HG03521 (cell line): ENCODE measurements around the gene CYP2A6.
"Not testable (repeated sequence)": the region's sequence is repeated elsewhere in the genome, so short reads cannot be mapped to it uniquely, and the experiment has no call there.

ENCODE experiments used
- ATAC-seq: cut with Tn5 transposase; IDR thresholded peaks from one replicate; pipeline ENCODE4 v1.9.1; 2021; ENCODE audit warnings: mild to moderate bottlenecking, moderate library complexity; ENCODE audit not compliant: unreplicated experiment

CYP2A6 gene, protein sequence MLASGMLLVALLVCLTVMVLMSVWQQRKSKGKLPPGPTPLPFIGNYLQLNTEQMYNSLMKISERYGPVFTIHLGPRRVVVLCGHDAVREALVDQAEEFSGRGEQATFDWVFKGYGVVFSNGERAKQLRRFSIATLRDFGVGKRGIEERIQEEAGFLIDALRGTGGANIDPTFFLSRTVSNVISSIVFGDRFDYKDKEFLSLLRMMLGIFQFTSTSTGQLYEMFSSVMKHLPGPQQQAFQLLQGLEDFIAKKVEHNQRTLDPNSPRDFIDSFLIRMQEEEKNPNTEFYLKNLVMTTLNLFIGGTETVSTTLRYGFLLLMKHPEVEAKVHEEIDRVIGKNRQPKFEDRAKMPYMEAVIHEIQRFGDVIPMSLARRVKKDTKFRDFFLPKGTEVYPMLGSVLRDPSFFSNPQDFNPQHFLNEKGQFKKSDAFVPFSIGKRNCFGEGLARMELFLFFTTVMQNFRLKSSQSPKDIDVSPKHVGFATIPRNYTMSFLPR

DNA sequence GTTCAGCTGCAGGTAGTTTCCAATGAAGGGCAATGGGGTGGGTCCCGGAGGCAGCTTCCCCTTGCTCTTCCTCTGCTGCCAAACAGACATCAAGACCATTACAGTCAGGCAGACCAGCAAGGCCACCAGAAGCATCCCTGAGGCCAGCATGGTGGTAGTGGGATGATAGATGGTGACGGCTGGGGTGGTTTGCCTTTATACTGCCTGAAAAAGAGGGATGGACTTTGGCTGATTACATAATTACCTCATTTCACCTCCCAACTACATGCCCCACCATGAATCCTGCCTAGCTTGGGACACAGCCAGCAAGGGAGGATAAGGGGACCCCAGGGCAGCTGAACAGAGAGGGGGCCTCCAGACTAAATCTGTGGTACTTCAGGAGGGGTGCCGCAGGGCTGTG lies at the start of gene CYP2A6:
Gene CYP2A6, minus strand, starts transcription at position 171 of the 400 bp plus-strand sequence. Its CDS starts 21 bp downstream, at position 150.
- ATAC-seq, result not testable (repeated sequence)

DNA sequence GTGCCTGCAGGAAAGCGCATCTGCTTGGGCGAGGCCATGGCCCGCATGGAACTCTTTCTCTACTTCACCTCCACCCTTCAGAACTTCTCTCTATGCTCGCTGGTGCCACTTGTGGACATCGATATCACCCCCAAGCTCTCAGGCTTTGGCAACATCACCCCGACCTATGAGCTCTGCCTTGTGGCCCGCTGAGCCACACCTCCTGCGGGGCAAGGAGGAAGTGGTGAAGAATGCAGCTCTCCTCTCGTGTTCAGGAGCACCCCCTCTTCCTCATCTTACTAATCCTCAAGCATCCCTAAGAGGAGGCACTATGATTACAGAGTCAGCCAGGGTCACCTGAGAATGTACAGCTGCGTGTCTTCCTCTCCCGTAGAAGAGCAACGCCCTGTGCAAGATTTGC lies 49.7 kb upstream of the CYP2A6 start:
- ATAC-seq, result not testable (repeated sequence)

DNA sequence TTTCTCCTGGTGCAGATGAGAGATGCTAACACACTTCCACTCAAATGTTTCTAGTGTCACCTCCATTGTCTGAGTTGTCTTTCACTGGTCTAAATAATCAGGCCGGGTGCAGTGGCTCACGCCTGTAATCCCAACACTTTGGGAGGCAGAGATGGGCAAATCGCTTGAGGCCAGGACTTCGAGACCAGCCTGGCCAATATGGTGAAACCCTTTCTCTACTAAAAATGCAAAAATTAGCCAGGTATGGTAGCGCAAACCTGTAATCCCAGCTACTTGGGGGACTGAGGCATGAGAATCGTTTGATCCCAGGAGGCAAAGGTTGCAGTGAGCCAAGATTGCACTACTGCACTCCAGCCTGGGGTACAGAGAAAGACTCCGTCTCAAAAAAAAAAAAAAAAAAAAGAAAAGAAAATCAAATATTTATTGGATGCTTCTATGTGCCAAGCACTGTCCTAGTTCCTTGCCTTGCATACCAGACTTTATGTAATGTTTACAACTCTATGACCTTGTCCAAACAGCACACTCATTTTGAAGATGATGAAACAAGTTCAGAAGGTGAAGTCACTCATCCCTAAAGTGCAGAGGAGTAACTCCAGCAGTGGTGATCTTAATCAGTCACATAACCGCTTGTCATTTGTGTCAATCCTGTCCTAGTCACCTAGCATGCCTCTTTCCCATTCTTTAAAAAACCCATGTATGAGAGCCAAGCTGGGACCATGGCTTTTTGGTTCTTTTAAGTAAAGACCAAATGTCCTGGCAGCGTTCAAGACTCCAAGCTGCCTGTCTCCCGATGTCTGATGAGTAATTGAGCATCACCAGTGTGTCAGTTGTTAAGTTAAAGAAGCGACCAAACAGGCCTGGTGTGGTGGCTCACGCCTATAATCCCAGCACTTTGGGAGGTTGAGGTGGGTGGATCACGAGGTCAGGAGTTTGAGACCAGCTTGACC lies 46.9 kb upstream of the CYP2A6 start:
- not testable (repeated sequence) for ATAC-seq

DNA sequence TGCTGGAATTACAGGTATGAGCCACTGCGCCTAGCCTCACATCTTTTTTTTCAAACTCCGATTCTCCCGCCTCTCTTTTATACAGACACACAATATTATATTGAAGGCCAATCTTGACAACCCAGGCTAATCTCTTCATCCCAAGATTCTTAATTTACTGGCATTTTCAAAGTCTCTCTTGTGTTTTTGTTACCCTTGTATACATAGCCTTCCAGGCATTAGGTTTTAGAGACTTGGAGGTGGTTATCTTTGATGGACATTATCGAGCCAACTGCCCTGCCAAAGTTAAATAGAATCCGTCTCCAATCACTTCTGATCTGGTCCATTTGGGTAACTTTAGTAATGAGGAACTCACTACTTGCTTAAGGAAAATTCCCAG lies 46.2 kb upstream of the CYP2A6 start:
- ATAC-seq, result no peak

DNA sequence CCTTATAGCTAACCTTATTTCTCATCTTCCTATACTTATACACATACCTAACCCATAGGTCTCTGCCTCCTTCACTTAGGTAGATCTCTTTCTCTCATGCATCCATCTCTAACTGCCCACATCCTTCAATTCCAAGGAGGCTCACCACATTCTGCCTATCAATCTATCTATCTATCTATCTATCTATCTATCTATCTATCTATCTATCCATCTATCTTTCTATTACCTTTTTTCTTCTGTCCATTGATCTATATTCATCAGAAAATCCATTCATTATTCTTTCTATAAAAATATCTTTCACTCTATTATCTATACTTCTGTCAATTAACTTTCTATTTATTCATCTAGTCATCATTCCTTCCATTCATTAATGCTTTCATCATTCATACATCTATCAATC lies 42.9 kb upstream of the CYP2A6 start:
- ATAC-seq, result no peak

DNA sequence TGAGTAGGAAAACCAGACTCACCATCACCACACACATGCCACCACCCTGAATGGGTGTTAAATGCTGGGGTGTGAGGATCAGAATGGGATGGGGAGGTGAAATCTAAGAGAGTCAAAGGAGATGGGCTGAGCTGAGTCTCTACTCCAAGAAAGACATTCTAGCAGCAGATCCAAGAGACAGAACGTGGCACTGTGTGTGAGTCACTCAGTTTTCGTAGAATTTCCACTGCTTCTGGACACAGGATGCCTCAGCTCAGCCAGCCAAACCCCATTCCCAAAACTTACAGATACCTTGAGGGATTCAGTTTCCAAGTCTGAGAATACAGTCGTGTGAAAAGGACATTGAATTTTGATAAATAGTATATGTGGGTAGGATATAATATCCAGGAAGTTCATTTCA lies 39.1 kb upstream of the CYP2A6 start:
- no peak for ATAC-seq

DNA sequence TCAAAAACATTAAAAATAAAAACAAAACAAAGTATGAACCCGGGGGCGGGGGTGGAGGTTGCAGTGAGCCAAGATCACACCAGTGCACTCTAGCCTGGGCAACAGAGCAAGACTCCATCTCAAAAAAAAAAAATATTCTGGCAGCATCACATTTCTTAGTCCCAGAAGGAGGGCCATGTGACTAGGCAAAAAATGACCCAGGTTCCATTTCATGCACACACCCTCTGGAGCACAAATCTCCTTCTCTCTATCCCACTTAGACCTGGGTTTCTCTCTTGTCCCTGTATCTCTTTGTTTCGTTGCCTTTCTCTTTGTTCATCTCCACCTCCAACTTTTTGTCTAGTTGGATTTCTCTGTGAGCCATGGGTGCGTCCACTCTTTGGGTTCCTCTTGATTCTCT lies 37.9 kb upstream of the CYP2A6 start:
- ATAC-seq, result no peak

DNA sequence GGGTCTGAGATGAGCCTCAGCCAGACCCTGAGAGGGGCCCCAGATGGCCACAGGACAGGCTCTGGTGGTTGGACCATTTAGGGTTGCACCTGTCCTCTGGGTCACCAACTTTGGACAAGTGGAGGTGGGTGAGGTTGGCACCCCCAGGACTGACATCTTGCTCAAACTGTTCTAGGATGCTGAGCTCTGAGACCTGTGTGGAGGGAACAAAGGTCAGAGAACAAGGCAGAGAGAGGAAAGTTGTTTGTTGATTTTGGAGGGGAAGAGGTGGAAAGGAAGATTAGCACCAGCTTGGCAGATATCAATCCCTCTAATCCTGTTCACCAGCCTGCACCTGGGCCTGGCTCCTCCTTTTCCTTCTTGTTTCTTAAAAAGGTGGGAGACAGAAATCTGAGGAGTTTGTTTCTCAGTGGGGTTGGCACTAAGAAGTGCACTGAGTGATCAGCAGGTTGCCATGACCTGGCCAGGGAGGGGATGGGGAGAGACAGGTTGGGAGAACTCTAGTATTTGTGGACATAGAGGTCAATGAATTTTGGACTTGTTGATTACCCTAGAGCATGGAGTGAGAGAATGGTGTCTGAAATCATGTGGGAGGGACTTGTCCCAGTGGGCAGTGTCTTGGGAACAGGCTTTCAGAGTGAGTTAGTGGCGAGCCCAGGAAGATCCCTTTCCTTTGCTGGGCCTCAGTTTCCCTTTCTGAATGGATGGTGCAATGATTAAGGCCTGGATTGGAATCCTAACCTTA lies 34.1 kb upstream of the CYP2A6 start:
- not testable (repeated sequence) for ATAC-seq

DNA sequence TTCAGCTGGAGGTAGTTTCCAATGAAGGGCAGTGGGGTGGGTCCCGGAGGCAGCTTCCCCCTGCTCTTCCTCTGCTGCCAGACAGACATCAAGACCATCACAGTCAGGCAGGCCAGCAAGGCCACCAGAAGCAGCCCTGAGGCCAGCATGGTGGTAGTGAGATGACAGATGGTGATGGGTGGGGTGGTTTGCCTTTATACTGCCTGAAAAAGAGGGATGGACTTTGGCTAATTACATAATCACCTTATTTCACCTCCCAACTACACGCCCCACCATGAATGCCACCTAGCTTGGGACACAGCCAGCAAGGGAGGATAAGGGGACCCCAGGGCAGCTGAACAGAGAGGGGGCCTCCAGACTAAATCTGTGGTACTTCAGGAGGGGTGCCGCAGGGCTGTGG lies 31.8 kb upstream of the CYP2A6 start, which contains the start of gene CYP2A7:
Gene CYP2A7, minus strand, starts transcription at position 170 of the 400 bp plus-strand sequence. Its CDS starts 21 bp downstream, at position 149.
- ATAC-seq, result not testable (repeated sequence)

DNA sequence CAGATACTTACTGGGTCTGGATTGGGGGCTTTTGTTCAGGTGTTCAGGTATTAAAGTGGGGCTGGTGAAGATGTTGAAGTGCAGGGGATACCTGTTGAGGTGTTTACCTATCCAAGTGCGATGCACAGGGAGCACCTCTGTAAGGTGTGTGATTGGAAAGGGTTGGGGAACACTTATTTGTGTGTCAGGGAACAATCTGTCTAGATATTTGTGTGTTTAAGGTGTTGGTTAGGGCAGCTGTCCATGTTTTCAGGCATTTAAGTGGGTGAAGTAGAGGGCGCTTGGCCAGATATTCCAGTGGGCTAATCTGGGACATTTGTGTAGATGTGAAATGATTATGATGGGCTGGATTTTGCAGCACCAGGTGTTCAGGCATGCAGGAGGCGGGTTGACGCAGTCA lies 29.1 kb upstream of the CYP2A6 start:
- not testable (repeated sequence) for ATAC-seq

DNA sequence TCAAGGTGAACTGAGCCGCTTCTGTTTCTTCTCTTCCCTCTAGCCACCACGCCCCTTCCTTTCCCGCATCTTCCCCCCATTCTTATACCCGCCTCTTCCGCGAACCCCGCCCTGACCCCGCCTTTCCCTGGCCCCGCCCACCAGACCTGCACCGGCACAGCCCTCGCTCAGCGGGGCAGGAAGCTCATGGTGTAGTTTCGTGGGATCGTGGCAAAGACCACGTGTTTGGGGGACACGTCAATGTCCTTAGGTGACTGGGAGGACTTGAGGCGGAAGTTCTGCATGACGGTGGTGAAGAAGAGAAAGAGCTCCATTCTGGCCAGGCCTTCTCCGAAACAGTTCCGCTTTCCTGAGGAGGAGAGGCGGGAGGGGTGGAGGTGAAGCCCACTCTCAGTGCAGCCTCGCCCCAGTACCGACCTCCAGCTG lies 25.3 kb upstream of the CYP2A6 start:
- not testable (repeated sequence) for ATAC-seq

DNA sequence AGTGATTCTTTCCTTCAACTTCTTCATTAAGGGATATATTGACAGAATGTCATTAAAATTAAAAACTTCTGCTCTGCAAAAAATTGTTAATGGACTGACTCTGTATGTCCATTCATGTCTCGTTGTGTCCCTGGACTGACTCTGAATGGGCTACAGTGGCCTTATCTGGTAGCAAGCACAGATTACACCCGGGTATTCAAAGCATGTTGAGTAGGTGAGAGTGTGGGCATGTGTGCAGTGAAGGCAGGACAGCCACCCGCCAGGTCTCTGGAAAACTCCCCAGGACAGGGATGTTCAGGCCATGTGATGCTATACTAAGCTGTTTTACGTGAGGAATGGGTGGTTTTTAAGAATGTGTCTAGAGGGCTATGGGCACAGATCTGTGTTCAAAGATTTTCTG lies 24.6 kb upstream of the CYP2A6 start:
- not testable (repeated sequence) for ATAC-seq

DNA sequence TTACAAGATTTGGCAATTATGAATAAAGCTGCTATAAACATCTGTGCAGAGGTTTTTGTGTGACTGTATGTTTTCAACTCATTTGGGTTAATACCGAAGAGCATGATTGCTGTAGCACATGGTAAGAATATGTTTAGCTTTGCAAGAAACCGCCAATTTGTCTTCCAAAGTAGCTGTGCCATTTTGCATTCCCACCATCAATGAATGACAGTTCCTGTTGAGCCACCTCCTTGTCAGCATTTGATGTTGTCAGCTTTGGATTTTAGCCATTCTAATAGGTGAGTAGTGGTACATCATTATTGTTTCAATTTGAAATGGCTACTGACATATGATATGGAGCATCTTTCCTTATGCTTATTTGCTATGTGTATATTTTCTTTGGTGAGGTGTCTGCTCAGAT lies 23.6 kb upstream of the CYP2A6 start:
- not testable (repeated sequence) for ATAC-seq

DNA sequence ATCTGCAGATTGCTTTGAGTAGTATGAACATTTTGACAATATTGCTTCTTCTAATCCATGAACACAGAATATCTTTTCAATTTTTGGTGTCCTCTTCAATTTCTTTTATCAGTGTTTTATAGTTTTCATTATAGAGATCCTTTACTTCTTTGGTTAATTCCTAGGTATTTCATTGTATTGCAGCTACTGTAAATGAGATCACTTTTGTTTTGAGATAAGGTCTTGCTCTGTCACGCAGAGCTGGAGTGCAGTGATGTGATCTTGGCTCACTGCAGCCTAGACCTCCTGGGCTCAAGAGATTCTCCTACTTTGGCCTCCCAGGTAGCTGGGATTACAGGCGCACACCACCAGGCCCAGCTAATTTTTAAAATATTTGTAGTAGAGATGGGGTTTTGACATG lies 22.0 kb upstream of the CYP2A6 start:
- ATAC-seq, result no peak

DNA sequence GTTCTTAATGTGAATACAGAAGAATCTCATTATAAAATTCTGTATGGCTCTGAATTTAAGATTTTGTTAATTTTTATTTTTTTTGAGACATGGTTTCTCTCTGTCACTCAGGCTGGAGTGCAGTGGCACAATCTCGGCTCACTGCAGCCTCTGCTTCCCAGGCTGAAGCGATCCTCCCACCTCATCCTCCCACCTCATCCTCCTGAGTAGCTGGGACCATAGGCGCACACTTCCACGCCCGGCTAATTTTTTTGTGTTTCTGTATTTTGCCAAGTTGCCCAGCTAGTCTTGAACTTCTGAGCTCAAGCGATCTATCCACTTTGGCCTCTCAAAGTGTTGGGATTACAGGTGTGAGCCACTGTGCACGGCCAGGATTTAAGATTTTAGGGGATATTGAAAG lies 17.5 kb upstream of the CYP2A6 start:
- ATAC-seq, result no peak

DNA sequence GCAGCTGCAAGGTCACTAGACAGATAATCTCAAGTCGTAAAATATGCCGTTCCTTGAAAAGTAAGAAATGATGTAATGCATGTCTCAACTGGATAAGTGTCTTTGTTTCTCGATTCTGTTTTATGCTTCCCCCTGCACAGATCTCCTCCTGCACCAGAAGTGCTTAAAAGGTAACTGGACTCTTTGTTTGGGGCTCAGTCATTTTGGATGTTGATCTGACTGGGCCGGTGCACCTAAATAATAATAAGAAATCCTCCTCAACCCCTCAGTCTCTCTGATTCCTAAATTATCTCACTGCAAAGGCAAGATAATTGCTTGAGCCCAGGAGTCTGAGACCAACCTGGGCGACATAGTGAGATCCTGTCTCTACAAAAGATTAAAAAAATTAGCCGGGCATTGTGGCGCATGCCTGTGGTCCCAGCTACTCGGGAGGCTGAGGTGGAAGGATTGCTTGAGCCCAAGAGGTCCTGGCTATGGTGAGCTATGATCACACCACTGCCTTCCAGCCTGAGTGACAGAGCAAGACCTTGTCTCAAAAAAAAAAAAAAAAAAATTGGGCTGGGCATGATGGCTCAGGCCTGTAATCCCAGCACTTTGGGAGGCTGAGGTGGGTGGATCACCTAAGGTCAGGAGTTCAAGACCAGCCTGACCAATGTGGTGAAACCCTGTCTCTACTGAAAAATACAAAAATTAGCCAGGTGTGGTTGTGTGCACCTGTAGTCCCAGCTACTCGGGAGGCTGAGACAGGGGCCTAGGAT lies 14.7 kb upstream of the CYP2A6 start:
- not testable (repeated sequence) for ATAC-seq

DNA sequence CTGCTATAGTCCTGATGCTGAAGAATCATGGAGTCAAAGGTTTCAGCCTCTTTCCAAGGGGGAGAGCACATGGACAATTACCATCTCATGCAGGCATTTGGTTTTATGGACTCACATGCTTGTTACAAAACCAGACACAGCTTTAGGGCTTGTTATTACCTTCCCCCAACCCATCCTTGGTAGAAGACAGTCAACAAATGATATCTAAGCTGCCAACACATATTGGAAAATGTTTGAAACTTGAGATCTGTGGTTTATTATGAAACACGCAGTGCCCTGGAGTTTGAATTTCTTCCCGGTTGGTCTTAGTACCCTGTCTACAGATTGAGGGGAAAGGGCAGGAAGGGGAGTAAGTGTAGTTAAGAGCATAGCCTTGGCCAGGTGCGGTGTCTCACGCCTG lies 12.5 kb upstream of the CYP2A6 start:
- ATAC-seq, result no peak

DNA sequence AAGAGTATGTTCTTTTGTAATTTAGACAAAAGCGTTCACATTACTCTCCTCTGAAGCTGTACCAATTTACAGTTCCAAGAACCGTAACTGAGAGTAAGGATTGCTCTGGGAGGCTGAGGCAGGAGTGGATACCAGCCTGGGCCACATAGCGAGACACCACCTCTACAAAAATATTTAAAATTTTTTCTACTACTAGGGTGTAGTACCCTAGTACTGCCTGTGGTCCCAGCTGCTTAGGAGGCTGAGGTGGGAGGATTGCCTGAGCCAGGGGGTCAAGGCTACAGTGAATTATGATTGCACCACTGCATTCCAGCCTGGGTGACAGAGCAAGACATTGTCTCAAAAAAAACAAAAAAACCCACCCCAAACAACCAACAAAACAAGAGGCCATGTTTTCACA lies 12.1 kb upstream of the CYP2A6 start:
- ATAC-seq, result no peak

DNA sequence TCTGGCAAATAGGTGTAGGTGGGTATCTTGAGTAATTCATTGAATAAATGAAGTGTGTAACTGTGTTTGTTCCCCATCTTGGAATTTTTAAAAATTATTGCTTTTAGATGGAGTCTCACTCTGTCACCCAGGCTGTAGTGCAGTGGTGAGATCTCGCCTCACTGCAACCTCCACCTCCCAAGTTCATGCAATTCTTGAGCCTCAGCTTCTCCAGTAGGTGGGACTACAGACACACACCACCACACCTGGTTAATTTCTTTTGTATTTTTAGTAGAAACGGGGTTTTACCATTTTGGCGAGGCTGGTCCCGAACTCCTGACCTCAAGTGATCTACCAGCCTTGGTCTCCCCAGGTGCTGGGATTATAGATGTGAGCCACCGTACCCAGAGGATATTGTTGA lies 7.9 kb upstream of the CYP2A6 start:
- no peak for ATAC-seq
